Loucy (cell line): ENCODE data around the gene CCDC187.

Experiments used
- CTCF ChIP-seq: fragments of 200-600 bp; sonication (generic); conservative IDR thresholded peaks from 2 replicates; pipeline ENCODE4 v1.5.1; 2014; ENCODE audit warnings: mild to moderate bottlenecking, antibody characterized with exemption, low read length
- EZH2phosphoT487 ChIP-seq: fragments of 200-600 bp; IDR thresholded peaks from 2 replicates; pipeline ENCODE4 v1.6.1; 2018; ENCODE audit warnings: antibody characterized with exemption, mild to moderate bottlenecking, moderate library complexity, borderline replicate concordance

GRCh38 chr9:136341769-136342168 lies 37.9 kb upstream of the CCDC187 start:
- TF ChIP-seq CTCF: no peak
- TF ChIP-seq EZH2phosphoT487: no peak
